HG03342 (cell line): ENCODE data around the gene STPG1.

ENCODE experiments used
- ATAC-seq: cut with Tn5 transposase; IDR thresholded peaks from one replicate; pipeline ENCODE4 v1.9.1; 2021; ENCODE audit warnings: mild to moderate bottlenecking, moderate library complexity; ENCODE audit not compliant: unreplicated experiment

The STPG1 gene

GRCh38 chr1:24347159-24347934 is 66.2 kb downstream of the STPG1 start:
- no peak for ATAC-seq

- ATAC-seq: no peak
Measured at GRCh38 chr1:24345334-24345733, 68.2 kb downstream of the STPG1 start.

GRCh38 chr1:24344090-24344742 is 69.4 kb downstream of the STPG1 start:
- ATAC-seq: no peak

- ATAC-seq: no peak
Measured at GRCh38 chr1:24343412-24344089, 70.0 kb downstream of the STPG1 start.

- no peak for ATAC-seq
Measured at GRCh38 chr1:24341260-24341659, 72.3 kb downstream of the STPG1 start.

GRCh38 chr1:24340770-24341169 is 72.8 kb downstream of the STPG1 start:
- ATAC-seq: no peak

- ATAC-seq: no peak
Measured at GRCh38 chr1:24339996-24340395, 73.6 kb downstream of the STPG1 start.

- no peak for ATAC-seq
Measured at GRCh38 chr1:24338447-24338846, 75.1 kb downstream of the STPG1 start.

GRCh38 chr1:24337455-24337854 is 76.1 kb downstream of the STPG1 start:
- no peak for ATAC-seq

GRCh38 chr1:24336075-24336474 is 77.5 kb downstream of the STPG1 start:
- ATAC-seq: no peak

- no peak for ATAC-seq
Measured at GRCh38 chr1:24331961-24332673, 81.5 kb downstream of the STPG1 start.

- no peak for ATAC-seq
Measured at GRCh38 chr1:24329797-24330543, 83.6 kb downstream of the STPG1 start.

- no peak for ATAC-seq
Measured at GRCh38 chr1:24329331-24329730, 84.3 kb downstream of the STPG1 start.

GRCh38 chr1:24327891-24328290 is 85.7 kb downstream of the STPG1 start:
- ATAC-seq: no peak

- ATAC-seq: no peak
Measured at GRCh38 chr1:24327486-24327885, 86.1 kb downstream of the STPG1 start.

- no peak for ATAC-seq
Measured at GRCh38 chr1:24325587-24326449, 87.8 kb downstream of the STPG1 start.

GRCh38 chr1:24324903-24325302 is 88.7 kb downstream of the STPG1 start:
- ATAC-seq: no peak

- ATAC-seq: no peak
Measured at GRCh38 chr1:24323281-24323680, 90.3 kb downstream of the STPG1 start.

- ATAC-seq: no peak
Measured at GRCh38 chr1:24322470-24323177, 91.0 kb downstream of the STPG1 start.
